ENCODE data around the gene LBH.
A peak's percentile ranks its signal among the peaks of the same experiment; 100 is the strongest.

LBH gene

GRCh38 chr2:30222636-30223360 is 8.5 kb upstream of the LBH start:
- DNase-seq (no peak), ATAC-seq (no peak)
- Mint-ChIP-seq H3K27me3 (no peaks in the 10 kb centered on the region), H3K27ac (peak overlapping the region; percentile 48), H3K36me3 (ENCODE audit: low read depth) (no peaks in the 10 kb centered on the region), H3K9me3 (no peaks in the 10 kb centered on the region), H3K4me3 (no peak overlapping the region), H3K4me1 (peaks cover 62% of the 10 kb centered on the region)

- peak overlapping the region; percentile 48 for H3K27ac Mint-ChIP-seq
- H3K9me3 Mint-ChIP-seq: no peaks in the 10 kb centered on the region
- H3K4me1 Mint-ChIP-seq: peaks cover 64% of the 10 kb centered on the region
- no peaks in the 10 kb centered on the region for H3K27me3 Mint-ChIP-seq
- H3K4me3 Mint-ChIP-seq: no peak overlapping the region
- DNase-seq (no peak), ATAC-seq (no peak)
- no peaks in the 10 kb centered on the region for H3K36me3 Mint-ChIP-seq (ENCODE audit: low read depth)
Observed at GRCh38 chr2:30223413-30223874, 7.9 kb upstream of the LBH start.

DNA sequence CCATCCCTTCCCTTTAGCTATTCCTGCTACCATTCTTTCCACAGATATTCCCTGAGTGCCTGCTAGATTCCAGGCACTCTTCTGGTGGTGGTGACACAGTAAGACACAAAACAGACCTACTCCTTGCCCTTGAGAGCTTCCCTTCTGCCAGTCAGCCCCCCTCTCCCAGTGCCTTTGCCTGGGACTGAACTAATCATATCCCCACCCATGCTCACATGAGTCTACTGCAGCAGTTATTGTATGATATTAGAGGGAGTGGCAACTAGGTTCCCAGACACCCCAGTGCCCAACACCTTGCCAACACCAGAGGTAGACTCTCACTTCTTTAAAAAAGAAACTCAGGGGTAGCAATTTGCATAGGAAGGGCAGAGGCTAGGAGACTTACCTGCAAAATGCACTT is 7.2 kb upstream of the LBH start:
- H3K4me1 Mint-ChIP-seq: peaks cover 60% of the 10 kb centered on the region
- DNase-seq: no peak
- no peak for ATAC-seq
- H3K9me3 Mint-ChIP-seq: no peaks in the 10 kb centered on the region
- peak overlapping the region; percentile 48 for H3K27ac Mint-ChIP-seq
- no peaks in the 10 kb centered on the region for H3K27me3 Mint-ChIP-seq
- H3K36me3 Mint-ChIP-seq (ENCODE audit: low read depth): no peaks in the 10 kb centered on the region
- H3K4me3 Mint-ChIP-seq: no peak overlapping the region

DNA sequence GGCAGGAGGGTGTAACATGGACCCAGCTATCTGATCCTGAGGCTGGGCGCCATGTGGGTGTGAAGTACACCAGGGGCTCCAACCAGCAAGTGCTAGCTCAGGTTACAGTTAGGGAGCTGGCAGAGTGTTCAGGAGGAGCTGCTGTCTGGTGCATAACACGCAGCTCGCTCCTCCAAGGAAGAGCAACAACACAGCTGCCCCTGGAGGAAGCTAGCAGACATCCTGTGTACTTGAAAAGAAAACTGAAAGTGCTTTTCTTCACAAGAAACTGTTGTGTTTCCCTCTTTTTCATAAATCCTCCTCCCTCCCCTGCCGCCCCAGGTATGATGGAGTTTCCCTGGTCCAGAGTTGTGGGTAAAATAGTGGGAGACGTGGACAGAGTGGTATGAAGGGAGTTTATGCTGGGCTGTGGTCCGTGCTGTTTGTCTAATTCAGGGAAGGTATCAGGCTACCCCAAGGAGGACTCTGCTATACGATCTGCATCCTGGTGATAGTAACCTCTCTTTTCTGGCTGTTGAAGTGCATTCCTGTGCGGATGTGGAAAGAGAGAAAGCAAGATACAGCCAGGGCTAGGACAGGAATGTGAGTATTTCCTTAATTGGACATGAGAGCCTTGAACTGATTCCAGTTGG is 6.1 kb upstream of the LBH start:
- Mint-ChIP-seq H3K36me3 (ENCODE audit: low read depth) (no peaks in the 10 kb centered on the region), H3K4me1 (peaks cover 67% of the 10 kb centered on the region), H3K4me3 (peak overlapping the region; percentile 82), H3K9me3 (no peaks in the 10 kb centered on the region), H3K27ac (peak overlapping the region; percentile 94), H3K27me3 (no peaks in the 10 kb centered on the region)
- ATAC-seq (peak; percentile 58), DNase-seq (peak; percentile 39)

DNA sequence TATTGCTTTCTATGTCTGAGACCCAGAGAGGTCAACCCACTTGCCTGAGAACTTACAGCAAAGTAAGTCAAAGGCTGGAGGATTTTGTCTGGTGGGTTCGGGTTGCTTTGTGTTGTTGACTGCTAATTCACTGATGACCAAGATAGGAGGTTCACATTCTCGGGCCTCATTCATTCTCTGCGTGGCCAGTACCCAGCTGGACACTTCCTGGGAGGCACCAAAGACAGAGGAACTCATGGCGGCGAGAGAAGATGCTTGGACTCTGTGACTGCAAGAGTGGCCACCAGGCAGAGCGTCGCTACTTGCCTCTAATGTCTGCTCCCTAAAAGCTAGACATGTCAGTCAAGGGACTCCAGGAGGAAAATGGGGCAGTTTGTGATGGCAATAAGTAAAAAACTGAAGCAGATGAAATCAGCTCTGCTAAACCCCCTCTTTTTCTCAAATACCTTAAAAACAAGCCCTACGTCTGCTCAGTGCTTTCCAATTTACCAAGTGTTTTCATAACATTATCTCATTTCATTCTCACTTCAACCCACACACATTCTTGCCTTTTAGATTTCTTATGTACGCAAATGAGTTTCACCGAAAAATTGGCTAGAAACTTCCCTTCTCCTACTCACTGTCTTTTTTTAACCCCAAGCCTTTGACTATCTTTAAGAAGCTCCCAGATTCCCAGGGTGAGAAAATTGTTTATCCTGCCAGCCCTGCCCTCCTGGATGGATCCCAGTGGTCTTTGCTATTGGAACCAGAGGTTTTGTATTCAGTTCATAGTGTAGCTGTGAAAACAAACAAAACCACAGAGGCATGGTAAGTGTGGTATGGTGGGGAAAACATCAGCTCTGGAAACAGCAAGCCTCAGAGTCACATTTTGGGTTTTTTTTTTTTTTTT is 4.9 kb upstream of the LBH start:
- DNase-seq: no peak
- ATAC-seq: peak; percentile 48
- peaks cover 72% of the 10 kb centered on the region for H3K4me1 Mint-ChIP-seq
- no peaks in the 10 kb centered on the region for H3K27me3 Mint-ChIP-seq
- H3K9me3 Mint-ChIP-seq: no peaks in the 10 kb centered on the region
- H3K4me3 Mint-ChIP-seq: peak overlapping the region; percentile 82
- no peaks in the 10 kb centered on the region for H3K36me3 Mint-ChIP-seq (ENCODE audit: low read depth)
- peak overlapping the region; percentile 94 for H3K27ac Mint-ChIP-seq

DNA sequence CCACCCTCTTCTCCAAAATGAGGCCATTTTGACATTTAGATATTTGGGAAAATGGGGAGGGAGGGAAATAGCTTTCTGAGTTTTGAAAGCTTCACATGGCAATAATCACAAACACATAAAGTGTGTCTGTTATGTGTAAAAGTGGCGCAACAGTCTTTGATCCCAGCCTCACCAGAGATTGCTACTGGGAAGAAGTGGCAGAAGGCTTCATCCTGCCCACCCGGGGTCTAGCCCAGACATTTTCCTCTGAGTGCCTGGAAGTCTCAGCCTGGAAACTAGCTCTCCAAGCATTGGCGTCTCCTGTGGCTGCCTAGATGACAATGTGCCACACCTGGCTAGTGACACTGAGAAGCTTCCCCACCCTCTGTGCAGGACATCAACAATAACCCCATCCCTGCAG is 1.7 kb upstream of the LBH start:
- H3K9me3 Mint-ChIP-seq: no peaks in the 10 kb centered on the region
- ATAC-seq (no peak), DNase-seq (no peak)
- H3K36me3 Mint-ChIP-seq (ENCODE audit: low read depth): peaks cover 8% of the 10 kb centered on the region
- H3K4me3 Mint-ChIP-seq: peak overlapping the region; percentile 88
- no peaks in the 10 kb centered on the region for H3K27me3 Mint-ChIP-seq
- H3K27ac Mint-ChIP-seq: no peak overlapping the region
- H3K4me1 Mint-ChIP-seq: peaks cover 65% of the 10 kb centered on the region

DNA sequence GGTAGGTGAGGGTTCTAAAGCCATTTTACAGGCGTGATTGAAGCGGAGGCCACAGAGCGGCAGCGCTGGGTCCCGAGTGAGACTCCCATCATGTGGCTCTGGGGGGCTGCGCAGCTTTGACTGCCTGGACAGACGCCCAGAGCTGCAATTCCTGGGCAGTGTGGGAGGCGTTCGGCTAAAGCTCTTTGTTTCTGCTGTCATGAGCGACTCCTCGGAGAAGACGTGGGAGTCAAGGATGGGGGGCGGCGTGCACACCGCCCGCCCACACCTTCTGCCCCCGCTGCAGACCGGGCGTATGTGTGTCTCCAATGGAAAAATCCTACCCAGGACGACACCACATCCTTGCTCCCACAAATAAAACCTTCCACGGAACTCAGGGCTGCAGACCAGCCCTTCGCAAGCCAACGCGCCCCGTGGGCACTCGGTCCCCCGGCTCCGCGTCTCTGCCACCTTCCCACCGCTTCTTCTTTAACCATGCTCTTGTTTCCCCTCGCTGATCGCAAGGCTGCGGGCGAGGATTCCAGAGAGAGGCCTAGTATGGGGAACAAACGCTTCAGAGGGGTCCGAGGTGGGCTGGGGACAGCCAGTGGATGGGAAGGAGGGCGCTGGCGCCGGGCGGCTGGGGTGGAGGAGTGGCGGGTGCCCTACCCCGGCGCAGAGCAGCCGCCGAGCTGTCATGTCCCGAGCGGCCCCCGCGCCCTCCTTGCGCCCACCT is 680 bp upstream of the LBH start:
- Mint-ChIP-seq H3K4me1 (peaks cover 65% of the 10 kb centered on the region), H3K27ac (peak overlapping the region; percentile 75), H3K9me3 (no peaks in the 10 kb centered on the region), H3K4me3 (peak overlapping the region; percentile 88), H3K36me3 (ENCODE audit: low read depth) (peaks cover 17% of the 10 kb centered on the region), H3K27me3 (no peaks in the 10 kb centered on the region)
- ATAC-seq (peak; percentile 5), DNase-seq (peak; percentile 48)

DNA sequence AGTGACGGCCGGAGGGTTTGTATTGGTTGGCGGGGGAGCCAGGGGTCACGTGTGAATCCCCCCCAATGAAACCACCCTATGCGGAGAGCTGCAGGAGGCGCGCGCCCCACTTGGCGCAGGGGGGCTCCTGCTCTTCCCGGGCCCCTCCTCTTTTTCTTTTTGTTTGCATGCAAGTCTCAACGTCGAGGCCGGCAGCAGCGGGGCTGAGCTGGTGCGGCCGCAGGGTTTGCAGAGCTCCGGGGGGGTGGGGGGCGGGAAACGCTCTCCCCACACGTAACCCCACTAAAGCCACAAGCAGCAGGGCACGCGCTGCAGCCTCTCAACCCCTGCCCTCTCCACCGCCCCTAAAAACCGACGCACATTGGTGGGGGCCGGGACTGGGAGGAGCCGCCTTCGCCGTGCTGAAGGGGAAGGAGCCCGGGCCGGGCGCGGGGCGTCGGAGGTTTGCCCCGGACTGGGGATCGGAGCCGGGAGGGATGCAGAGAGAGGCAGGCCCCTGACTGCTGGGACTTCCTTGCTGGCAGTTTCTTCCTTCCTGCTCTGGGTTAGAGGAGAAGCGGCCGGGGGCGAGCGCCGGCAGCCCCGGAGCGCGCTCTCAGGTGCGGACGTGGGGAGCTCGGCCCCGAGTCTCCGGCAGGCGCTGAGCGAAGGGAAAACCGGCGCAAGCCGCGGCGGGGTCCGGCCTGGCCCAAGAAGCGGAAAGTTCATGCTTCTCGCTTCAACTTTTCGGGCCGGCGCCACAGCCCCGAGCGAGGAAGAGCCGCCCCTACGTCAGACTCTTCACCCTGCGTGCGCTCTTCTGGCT is 864 bp downstream of the LBH start:
- peaks cover 30% of the 10 kb centered on the region for H3K36me3 Mint-ChIP-seq (ENCODE audit: low read depth)
- DNase-seq (peak; percentile 76), ATAC-seq (peak; percentile 21)
- peak overlapping the region; percentile 88 for H3K4me3 Mint-ChIP-seq
- peak overlapping the region; percentile 96 for H3K27ac Mint-ChIP-seq
- peaks cover 65% of the 10 kb centered on the region for H3K4me1 Mint-ChIP-seq
- H3K27me3 Mint-ChIP-seq: no peaks in the 10 kb centered on the region
- H3K9me3 Mint-ChIP-seq: no peaks in the 10 kb centered on the region

DNA sequence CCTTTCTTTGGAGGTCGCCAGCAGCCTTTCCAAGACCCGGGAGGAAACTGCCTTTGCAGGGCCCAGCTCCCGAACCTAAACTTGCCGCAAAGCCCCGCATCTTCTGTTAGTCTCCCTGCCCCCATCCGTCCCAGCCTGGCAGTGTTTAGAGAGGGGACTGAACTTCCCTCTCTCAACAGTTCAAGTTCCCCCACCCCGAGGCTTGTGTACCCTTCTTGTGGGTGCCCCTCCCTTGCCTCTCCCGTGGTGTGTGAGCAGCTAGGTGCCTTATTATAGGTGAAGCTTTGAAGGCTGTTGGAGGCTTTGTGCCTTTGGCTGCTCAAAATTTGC is 1.4 kb downstream of the LBH start:
- H3K27ac Mint-ChIP-seq: peak overlapping the region; percentile 96
- ATAC-seq (no peak), DNase-seq (peak; percentile 40)
- peaks cover 65% of the 10 kb centered on the region for H3K4me1 Mint-ChIP-seq
- no peaks in the 10 kb centered on the region for H3K27me3 Mint-ChIP-seq
- peaks cover 36% of the 10 kb centered on the region for H3K36me3 Mint-ChIP-seq (ENCODE audit: low read depth)
- H3K4me3 Mint-ChIP-seq: peak overlapping the region; percentile 88
- H3K9me3 Mint-ChIP-seq: no peaks in the 10 kb centered on the region

DNA sequence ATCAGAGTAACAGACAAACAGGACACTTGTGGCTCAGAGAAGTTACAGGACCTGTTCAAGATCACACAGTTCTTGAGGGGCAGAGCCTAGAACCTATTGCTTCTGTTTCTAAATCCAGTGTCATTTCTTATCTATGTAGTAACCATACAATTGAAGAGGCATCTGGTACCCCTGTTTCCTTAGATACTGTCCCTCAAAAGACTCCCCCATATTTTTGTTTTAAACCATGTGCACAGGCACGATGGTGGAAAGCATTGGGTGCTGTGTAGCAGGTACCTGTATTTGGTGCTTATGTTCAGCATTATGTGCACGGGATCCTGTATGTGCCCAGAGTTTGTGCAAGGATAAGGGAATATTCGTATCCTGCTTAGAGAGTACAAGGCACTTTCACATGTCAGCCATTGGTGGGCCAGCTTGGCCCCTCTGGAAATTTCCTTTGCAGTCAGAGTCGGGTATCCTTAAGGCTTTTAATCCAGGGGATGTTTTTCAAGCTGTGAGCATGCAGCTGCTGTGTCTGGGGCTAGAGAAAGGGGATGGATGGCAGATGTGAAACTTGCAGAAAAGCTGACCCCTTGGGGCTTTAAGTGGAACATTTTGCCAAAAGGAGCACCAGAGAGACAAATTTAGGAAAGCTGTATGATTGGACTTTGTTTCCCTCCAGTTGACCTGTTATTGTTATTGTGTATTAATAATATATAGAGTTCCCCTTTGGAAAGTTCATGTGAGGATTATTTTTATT is 2.1 kb downstream of the LBH start:
- Mint-ChIP-seq H3K4me1 (peaks cover 65% of the 10 kb centered on the region), H3K27ac (peak overlapping the region; percentile 96), H3K9me3 (no peaks in the 10 kb centered on the region), H3K27me3 (no peaks in the 10 kb centered on the region), H3K4me3 (peak overlapping the region; percentile 88), H3K36me3 (ENCODE audit: low read depth) (peaks cover 42% of the 10 kb centered on the region)
- no peak for ATAC-seq
- no peak for DNase-seq

DNA sequence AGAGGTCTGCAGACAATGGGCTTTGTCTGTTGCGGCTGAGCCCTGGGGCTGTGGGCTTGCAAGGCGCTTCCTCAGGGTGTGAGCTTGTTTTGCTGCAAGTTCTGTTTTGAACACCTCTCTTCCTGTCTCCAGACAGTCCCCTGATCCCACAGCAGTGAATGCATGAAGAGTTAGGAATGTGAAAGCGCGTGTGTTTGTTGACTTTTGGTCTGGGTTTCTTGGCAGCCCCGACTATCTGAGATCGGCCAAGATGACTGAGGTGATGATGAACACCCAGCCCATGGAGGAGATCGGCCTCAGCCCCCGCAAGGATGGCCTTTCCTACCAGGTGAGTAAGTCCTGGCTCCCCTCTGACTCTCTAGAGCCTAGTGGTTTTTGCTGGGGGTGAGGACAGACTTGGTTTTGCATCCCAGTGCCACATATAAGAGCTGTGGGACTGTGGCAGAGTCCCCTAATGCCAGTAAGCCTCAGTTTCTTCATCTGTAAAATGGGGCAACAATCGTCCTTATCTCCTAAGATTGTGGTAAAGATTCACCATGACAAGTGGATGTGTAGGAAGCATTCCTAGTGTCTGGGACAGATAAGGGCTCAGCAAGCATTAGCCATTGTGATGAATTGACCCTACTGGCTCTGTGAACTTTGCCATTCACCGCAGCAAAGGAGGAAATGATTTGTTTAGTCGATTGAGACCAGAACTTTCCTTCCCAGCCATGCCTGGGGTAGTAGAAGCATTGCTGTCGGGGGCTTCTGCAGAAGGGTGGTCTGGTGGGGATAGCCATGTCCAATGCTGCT is 3.0 kb downstream of the LBH start:
- no peaks in the 10 kb centered on the region for H3K27me3 Mint-ChIP-seq
- peaks cover 49% of the 10 kb centered on the region for H3K36me3 Mint-ChIP-seq (ENCODE audit: low read depth)
- ATAC-seq: peak; percentile 28
- peak overlapping the region; percentile 88 for H3K4me3 Mint-ChIP-seq
- peak overlapping the region; percentile 96 for H3K27ac Mint-ChIP-seq
- peak; percentile 66 for DNase-seq
- H3K9me3 Mint-ChIP-seq: no peaks in the 10 kb centered on the region
- peaks cover 74% of the 10 kb centered on the region for H3K4me1 Mint-ChIP-seq

GRCh38 chr2:30235008-30235655 is 3.8 kb downstream of the LBH start:
- Mint-ChIP-seq H3K36me3 (ENCODE audit: low read depth) (peaks cover 57% of the 10 kb centered on the region), H3K4me3 (peak overlapping the region; percentile 88)
- peak; percentile 62 for ATAC-seq

More at GRCh38 chr2:30235008-30235655, 3.8 kb downstream of the LBH start:
- Mint-ChIP-seq H3K27me3 (no peaks in the 10 kb centered on the region), H3K27ac (peak overlapping the region; percentile 96), H3K4me1 (peaks cover 76% of the 10 kb centered on the region), H3K9me3 (no peaks in the 10 kb centered on the region)
- peak; percentile 71 for DNase-seq
